ENCODE data around the gene CRLF2. TPM values are rescaled to one million over a fixed set of nuclear protein-coding genes. Genes with fewer than 3 reads are reported as not detected.
"Not testable (repeated sequence)": the region's sequence is repeated elsewhere in the genome, so short reads cannot be mapped to it uniquely, and the experiment has no call there.

Gene CRLF2
- total RNA-seq, 4 donors from 2014 or later, result 0.47 to 1.0 (median 0.61) TPM

DNA sequence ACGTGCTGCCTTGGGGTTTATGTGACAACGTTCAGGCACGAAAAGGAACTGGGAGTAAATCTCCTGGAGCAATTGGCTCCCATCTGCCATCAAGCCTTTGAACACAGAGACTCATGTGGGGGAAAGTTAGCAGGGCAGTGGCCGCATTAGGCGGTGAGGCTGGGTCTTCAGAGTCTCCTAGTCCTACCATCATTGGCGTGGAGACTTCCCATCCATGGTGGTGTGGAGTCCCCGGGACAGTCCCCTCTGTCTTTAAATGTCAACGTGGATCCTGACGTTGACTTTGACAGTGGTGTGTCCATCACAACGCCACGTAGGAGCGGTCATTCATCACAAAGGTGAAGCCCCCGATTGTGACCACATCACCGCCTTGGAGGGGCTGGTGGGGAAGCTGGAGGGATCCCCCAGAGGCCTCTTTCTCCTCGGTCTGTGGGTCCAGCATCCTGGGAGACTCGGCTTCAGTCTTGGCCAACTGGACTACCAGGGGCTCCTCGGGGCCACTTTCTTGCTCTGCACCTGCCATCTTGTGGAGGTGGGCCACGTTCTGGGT, 21.8 kb downstream of the CRLF2 start:
- ATAC-seq (ENCODE audit: low FRiP score) (no peak), DNase-seq (ENCODE audit: low spot score) (no peak)
- TF ChIP-seq, protein P1, sequence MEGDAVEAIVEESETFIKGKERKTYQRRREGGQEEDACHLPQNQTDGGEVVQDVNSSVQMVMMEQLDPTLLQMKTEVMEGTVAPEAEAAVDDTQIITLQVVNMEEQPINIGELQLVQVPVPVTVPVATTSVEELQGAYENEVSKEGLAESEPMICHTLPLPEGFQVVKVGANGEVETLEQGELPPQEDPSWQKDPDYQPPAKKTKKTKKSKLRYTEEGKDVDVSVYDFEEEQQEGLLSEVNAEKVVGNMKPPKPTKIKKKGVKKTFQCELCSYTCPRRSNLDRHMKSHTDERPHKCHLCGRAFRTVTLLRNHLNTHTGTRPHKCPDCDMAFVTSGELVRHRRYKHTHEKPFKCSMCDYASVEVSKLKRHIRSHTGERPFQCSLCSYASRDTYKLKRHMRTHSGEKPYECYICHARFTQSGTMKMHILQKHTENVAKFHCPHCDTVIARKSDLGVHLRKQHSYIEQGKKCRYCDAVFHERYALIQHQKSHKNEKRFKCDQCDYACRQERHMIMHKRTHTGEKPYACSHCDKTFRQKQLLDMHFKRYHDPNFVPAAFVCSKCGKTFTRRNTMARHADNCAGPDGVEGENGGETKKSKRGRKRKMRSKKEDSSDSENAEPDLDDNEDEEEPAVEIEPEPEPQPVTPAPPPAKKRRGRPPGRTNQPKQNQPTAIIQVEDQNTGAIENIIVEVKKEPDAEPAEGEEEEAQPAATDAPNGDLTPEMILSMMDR (IDR thresholded peaks at IDR 0.05), result no peak

DNA sequence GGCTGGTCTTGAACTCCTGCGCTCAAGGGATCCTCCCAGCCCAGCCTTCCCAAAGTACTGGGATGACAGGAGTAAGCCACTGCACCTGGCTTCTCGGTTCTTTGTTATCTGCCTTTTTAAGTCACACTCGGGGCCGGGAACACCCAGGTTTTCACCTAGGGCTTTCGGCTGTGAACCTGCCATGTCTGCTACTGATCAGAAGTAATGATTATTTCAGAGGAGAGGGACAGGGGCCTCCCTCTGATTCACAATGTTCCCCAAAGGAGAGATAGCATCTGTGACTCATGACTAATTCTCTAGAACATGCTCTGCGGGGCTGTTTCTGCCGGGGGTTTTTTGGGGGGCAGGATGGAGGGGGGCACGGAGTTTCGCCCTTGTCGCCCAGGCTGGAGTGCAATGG, 26.9 kb downstream of the CRLF2 start:
- ATAC-seq (ENCODE audit: low FRiP score), result no peak
- DNase-seq (ENCODE audit: low spot score), result no peak

DNA sequence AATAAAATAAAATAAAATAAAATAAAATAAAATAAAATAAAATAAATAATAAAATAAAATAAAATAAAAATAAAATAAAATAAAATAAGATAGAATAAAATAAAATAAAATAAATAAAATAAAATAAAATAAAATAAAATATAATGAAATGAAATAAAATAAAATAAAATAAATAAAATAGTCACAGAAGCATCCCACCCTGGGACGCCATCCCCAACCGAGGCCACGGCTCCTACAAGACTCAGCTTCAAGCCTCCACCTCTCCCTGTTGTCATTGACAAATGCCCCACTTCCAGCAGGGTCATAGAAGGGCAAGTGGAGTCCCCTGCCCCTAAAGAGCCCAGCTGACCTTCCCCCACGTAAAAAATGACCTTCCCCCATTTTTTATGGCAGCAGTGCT, 30.2 kb downstream of the CRLF2 start:
- DNase-seq (ENCODE audit: low spot score), result no peak
- TF ChIP-seq, protein P1 (IDR thresholded peaks at IDR 0.05), result no peak
- no peak for ATAC-seq (ENCODE audit: low FRiP score)

More for the DNA sequence above, 26.9 kb downstream of the CRLF2 start:
- TF ChIP-seq, protein P1 (IDR thresholded peaks at IDR 0.05), result no peak

DNA sequence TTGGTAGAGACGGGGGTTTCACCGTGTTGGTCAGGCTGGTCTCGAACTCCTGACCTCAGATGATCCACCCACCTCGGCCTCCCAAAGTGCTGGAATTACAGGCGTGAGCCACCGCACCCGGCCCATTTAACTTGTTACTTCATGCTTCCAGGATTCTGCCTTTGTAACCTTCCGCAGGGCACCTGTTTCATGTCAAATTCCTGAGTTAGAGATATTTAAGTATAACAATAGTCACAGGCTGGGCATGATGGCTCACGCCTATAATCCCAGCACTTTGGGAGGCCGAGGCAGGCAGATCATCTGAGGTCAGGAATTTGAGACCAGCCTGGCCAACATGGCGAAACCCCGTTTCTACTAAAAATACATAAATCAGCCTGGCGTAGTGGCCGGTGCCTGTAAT, 30.8 kb downstream of the CRLF2 start:
- DNase-seq (ENCODE audit: low spot score); ATAC-seq (ENCODE audit: low FRiP score): not testable (repeated sequence)

DNA sequence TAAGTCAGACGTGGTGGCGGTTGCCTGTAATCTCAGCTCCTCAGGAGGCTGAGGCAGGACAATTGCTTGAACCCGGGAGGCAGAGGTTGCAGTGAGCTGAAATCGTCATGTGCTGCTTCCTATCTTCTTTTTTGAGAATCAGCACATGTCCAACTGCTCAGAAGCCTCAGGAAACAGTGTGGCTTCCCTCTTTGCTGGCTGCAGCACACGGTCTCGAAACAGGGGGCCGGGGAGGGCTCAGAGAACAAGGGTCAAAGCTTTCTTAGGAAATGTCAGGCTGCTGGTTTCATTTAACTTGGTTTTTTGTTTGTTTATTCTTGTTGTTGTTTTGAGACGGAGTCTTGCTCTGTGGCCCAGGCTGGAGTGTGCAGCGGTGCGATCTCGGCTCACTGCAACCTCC, 31.3 kb downstream of the CRLF2 start:
- ATAC-seq (ENCODE audit: low FRiP score), result no peak

DNA sequence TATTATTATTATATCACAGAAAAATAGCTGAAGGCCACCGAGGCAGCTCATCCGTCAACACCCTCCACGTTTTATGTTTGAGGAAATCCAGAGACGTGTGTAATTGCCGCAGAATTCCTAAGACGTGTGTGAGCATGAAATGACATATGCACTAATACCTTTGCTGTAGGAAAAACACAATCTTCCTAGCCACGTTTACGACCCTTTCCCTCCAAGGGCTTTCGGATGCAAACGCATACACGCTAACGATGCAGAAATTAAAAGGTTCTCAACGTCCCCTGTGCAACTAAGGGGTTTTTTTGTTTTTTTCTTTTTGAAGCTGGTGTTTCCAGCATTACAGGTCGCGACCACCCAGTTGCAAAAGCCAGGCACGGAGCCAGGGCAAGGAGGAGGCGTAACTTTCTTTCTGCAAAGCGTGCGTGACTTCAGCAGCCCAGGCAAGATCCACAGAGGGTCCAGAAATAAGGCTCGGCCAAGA, 33.8 kb downstream of the CRLF2 start:
- ATAC-seq (ENCODE audit: low FRiP score), result no peak
- DNase-seq (ENCODE audit: low spot score), result no peak
- TF ChIP-seq, protein P1 (IDR thresholded peaks at IDR 0.05), result no peak

More for the DNA sequence above, 31.3 kb downstream of the CRLF2 start:
- DNase-seq (ENCODE audit: low spot score), result no peak
- TF ChIP-seq, protein P1 (IDR thresholded peaks at IDR 0.05), result no peak

DNA sequence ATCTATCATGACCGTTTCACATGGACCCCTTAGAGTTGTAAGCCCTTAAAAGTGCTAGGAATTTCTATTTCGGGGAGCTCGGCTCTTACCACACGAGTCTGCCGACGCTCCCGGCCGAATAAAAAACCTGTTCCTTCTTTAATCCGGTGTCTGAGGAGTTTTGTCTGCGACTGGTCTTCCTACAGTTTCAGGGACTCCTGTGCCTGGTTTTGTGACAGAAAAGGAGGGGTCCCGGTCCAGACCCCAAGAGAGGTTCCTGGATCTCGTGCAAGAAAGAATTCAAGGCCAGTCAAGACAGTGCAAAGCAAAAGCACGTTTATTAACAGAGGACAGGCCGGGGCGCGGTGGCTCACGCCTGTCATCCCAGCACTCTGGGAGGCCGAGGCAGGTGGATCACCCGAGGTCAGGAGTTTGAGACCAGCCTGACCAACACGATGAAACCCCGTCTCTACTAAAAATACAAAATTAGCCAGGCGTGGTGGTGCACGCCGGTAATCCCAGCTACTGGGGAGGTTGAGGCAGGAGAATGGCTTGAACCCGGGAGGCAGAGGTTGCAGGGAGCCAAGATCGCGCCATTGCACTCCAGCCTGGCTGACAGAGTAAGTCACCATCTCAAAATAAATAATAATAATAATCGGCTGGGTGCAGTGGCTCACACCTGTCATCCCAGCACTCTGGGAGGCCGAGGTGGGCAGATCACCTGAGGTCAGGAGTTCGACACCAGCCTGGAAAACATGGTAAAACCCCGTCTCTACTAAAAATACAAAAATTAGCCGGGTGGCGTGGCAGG, 35.7 kb downstream of the CRLF2 start:
- not testable (repeated sequence) for DNase-seq (ENCODE audit: low spot score); ATAC-seq (ENCODE audit: low FRiP score)

DNA sequence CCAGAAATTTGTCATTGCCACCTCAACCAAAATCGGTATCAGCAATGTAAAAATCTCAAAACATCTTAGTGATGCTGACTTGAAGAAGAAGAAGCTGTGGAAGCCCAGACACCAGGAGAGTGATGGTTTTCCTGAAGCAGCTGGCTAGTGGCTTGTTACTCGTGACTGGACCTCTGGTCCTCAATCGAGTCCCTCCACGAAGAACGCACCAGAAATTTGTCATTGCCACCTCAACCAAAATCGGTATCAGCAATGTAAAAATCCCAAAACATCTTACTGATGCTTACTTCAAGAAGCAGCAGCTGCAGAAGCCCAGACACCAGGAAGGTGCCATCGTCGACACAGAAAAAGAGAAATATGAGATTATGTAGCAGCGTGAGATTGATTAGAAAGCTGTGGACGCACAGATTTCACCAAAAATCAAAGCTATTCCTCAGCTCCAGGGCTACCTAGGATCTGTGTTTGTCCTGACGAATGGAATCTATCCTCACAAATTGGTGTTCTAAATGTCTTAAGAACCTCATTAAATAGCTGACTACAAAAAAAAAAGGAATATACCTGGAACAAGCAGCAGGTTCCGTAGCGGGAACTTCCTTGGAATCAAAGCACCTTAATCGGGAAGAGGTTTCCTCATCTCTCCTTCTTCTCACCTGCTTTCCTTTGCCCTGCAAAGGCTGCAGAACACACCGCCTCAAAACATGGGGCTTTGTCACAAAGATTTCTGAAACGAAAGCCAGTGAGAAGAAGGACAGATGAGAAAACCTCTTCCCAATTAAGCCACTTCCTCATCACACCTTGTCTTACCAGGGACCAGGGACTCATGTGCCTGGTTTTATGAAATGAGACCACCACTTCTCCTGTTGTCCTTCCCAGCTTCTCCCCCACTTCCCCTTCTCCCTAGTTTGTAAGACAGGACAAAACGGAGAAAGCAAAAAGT, 37.6 kb downstream of the CRLF2 start:
- ATAC-seq (ENCODE audit: low FRiP score); DNase-seq (ENCODE audit: low spot score): not testable (repeated sequence)

DNA sequence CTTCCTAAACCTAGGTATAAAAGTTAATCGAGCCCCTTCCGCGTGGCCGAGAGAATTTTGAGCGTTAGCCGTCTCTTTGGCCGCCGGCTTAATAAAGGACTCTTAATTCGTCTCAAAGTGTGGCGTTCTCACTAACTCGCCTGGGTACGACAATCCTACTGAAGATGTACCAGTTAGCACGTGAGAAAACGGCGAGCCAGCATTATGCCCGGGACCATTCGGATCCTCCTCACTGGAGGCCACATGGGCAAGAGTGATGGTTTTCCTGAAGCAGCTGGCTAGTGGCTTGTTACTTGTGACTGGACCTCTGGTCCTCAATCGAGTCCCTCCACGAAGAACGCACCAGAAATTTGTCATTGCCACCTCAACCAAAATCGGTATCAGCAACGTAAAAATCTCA, 39.0 kb downstream of the CRLF2 start:
- DNase-seq (ENCODE audit: low spot score); ATAC-seq (ENCODE audit: low FRiP score): not testable (repeated sequence)
